NCI-H82 (cell line): ENCODE data around the gene GABRA5.

ENCODE experiments used
- DNase-seq: peaks from one replicate; lab custom pipeline; 2025; lab: John Stamatoyannopoulos, UW

The GABRA5 gene

DNA sequence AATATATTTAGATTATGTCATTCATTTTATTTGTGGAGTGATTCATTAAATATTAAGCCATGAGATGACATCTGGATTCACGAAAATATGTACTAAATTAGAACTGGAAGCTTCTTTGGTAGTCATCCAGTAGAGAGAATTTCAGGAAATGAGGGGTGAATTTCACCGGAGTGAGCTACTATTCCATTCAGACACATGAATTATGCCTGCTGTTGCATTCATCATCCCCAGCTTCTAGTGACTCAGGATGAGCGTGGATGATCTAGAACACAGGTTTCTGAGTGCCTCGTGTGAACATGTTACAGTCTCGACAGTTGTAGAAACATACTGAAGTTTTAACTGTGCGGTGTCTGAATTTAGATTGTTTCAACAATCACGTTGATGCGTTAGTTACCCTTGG lies 61.2 kb downstream of the GABRA5 start:
- no peak for DNase-seq

DNA sequence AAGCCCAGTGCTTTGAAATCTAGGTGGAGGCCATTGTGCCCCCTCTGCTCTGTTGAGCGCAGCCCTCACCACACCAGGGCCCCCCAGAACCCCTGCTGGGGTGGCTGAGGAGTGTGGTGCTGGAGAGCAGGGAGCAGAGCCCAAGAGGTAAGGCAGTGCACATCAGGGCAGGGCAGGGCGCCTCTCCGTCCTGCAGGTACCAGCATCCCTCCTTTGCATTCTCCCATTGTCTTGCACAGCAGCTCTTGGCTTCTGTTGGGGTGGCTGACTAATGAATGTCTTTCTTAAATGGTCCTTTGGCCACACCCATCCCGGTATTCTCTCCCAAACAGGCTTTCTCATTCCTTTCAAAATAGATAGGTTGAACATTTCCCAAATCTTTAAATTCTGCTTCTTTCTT lies 62.7 kb downstream of the GABRA5 start:
- no peak for DNase-seq

DNA sequence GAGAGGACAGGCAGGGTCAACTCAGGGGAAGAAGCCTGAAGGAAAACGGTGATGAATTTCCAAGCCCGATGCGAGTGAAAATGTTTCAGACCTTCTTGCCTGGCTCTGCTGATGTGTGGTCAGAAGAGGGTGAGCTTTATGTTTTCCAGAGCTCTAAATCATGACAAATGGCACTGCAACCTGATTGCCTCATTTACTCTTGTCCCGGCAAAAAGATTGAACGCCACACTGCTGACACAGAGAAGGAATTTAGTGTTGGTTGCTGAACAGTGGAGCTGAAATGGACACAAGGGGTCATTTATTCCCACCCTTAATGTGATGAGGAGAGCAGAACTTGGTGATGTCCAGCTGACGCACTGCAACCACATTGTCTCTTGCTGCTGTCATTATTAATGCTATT lies 68.0 kb downstream of the GABRA5 start:
- no peak for DNase-seq

DNA sequence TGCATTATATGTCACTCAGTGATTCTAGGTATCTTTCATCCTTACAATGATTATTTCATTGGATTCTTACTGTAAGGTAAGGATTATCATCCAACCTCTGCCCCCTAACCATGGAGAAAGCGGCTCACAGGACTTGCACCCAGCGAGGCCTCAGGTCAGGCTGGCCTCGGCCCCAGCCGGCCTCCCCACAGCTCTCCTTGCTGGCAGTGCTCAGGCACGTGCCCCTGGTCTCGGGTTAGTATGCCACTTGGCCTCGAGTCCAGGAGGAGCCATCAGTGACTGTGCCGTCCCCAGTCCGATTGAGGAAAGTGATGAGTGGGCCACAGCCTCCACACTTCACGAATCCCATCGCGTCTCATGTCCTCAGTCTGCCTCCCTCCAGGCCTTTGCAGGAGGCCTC lies 68.5 kb downstream of the GABRA5 start:
- DNase-seq, result no peak

DNA sequence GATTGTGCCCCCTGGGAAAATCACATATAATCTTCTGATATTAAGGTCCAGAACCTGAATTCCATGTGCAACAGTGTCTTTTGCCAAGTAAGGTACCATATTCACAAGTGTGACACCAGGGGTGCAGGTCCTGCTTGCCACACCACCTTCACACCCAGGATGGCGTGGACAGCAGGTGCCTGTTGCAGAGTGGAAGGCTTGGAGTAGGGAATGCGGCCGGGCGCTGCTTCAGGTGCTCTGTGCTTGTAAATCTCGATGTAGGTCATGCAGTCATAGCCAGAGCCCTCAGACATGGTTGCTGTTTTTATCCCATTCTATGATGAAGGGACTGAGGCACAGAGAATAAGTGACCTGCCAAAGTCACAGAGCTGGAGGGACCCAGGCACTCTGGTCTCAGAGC lies 69.6 kb downstream of the GABRA5 start:
- no peak for DNase-seq

DNA sequence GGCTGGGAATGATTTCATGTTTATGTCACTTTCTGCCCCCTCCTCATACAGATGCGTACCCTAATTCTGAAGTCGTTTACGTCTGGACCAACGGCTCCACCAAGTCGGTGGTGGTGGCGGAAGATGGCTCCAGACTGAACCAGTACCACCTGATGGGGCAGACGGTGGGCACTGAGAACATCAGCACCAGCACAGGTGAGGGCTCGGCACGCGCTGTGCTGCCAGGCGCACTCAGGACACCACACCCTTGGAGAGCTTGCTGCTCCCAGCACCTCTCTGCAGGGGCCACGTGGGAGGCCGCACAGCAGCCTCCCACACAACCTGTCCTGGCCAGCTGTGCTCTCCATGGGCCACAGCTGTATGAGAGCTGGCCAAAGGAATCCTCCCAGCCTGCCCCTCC lies 70.3 kb downstream of the GABRA5 start:
- no peak for DNase-seq

DNA sequence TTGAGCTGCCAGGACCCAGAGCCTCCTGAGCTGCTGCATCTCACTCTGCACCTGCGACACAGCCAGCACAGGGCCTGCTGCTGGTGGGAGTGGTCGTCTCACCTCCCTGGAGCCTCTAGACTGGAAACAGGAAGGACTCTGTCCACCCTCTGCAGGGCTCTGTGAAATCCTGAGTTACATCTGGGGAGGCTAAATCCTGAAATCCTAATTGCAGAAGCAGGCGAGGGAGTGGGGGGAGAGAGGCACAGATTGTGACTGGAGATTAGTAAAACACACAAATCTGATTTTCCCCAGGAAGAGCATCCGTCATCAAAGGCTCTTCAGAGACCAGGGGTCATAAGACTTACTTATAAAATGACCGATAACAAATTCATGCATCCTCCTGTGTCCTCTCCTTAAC lies 72.5 kb downstream of the GABRA5 start:
- peak; percentile 80 for DNase-seq

DNA sequence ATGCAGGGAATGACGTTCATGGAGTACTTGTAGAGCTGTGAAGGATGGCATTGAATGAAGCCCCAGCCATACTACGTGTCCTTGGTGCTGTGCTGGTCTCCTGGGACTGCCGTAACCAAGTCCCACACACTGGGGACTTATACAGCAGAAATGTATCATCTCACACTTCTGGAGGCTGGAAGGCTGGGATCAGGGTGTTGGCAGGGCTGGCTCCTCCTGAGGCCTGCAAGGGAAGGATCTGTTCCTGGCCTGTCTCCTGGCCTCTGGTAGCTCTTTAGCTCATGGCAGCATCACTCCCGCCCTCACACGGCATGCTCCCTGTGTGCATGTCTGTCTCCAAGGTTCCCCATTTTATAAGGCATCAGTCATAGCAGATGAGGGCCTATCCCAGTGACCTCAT lies 74.6 kb downstream of the GABRA5 start:
- DNase-seq, result no peak

DNA sequence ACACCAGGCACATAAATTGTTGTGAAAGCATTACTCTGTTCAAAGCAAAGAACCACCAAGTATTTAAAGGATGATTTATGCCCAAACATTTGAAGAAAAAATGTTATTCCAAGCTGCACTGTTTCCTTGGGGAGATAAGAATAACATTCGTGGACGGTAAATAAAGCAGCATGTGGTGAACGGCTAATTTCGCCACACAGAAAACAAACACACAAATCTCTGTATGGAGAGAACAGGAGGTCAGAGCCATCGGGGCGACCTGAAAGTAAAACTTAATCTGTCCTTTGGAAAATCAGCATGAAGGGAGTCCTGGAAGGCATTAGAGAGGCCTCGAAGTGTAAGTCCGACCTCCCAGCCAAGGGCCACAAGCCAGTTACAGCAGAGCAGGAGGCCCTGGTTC lies 77.0 kb downstream of the GABRA5 start:
- DNase-seq, result no peak

DNA sequence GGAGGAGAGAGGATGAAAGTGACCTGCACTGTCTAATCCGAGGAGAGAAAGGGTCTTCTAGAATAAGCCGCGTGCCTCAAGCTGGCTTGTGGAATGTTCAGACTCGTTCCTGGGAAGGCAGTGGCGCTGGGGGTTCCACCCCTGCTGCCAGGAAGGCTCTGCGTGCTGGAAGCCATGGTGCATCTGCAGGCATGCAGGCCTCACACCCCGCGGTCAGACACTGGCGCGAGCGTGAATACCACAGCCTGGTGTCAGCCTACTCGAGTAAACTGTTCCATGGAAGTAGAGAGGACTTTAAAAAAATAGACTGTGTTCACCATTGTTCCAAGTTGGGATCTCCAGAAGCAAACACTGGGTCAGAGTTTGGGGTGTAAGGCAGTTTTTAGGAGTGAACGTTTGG lies 78.2 kb downstream of the GABRA5 start:
- no peak for DNase-seq

DNA sequence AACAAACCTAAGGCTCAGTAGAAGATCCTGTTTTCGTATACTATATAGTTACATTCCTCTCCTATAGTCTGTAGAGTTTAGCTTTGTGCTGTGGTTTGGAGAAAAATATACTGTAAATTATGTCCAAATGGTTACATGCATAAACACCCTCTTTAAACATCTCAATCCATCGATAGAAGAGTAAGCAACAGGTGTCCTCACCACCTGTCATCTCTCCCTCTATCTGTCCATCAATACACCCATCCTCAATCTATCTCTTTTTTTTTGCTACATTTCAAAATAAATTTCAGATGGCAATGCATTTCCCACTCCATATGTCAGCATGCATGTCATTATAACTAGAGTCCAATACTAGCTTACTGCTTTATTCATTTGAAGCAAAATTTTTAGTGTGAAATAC lies 83.1 kb downstream of the GABRA5 start:
- DNase-seq, result no peak

DNA sequence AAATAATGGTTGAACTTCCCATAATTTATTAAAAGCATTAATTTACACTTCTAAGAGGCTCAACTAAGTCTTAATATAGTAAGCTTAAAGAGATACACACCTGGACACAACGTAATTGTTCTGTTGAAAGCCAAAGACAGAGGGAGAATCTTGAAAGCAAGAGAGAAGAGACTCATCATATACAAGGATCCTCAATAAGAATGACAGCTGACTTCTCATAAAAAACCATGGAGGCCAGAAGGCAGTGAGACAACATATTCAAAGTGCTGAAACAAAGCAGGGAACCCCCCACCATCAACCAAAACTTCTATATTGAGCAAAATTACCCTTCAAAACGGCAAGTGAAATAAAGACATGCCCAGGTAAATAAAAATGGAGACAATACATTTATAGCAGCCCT lies 87.5 kb downstream of the GABRA5 start:
- no peak for DNase-seq

DNA sequence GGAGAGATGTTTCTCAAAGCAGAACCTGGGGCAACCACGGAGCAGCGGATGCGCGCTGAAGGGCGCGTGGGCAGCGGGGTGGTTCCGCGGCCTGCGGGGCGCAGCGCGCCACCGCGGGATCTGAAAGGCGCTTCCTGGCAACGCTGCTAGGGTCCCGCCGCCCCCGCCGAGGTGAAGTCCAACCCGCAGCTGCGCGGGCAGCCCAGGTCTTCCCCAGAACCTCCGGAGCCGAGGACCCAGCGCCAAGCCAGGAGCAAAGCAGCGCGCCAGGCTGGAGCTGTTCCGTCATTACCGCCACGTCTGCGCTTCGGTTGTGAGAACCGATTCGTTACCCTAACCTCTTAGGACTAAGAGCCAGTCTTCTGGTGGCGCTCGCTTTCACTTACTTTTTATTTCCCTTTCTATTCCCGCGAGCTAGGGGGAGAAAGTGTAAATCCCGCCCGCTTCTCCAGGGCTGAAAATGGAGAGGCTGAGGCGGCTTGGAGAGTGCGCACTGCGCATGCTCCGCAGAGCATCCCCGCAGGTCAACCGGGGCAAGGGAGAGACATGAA lies 100.9 kb downstream of the GABRA5 start:
- DNase-seq, result no peak

DNA sequence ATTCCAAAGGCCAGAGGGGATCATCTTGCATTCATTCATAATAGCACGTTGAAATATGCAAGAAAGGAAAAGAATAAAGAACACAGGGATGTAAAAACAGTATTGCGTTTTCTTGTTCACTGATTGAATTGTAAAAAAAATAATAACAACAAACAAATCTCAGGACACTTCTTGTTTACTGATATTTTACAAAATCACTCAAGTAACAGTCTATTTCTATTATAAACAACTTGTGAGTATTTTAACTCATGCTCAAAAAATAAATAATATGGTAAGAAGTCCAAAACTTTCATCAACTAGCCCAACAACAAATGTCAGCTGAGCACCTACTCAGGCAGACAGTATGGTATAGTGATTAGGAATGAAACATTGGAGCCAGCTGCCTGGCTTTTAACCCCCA lies 101.9 kb downstream of the GABRA5 start:
- no peak for DNase-seq

DNA sequence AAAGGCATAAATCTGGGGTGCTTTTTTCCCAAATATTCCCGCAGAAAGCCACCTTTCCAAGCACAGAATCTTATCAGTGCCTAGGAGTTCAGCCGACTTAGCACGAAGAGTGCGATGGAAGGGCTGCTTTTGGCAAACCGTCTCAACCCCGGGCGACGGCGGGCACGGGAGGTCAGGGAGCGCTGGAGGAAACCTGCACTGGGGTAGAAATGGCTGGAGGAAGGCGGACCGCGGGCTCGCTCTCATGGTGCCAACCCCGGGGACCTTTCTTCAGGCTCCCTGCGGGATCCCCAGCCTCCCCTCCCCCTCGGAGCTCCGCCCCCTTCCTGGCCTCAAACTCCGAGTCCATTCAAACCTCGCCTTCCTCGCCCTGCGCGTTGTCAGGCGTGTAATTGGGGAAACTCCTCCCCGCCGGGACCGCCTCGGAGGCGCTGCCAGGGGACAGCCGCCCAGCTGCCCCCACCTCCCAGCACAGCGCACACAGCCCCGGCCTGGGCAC lies 103.9 kb downstream of the GABRA5 start, which contains the start of gene GABRG3:
GABRG3 (plus strand) TSS at position 470 of the 499 bp plus-strand sequence.
- DNase-seq, result peak; percentile 58

DNA sequence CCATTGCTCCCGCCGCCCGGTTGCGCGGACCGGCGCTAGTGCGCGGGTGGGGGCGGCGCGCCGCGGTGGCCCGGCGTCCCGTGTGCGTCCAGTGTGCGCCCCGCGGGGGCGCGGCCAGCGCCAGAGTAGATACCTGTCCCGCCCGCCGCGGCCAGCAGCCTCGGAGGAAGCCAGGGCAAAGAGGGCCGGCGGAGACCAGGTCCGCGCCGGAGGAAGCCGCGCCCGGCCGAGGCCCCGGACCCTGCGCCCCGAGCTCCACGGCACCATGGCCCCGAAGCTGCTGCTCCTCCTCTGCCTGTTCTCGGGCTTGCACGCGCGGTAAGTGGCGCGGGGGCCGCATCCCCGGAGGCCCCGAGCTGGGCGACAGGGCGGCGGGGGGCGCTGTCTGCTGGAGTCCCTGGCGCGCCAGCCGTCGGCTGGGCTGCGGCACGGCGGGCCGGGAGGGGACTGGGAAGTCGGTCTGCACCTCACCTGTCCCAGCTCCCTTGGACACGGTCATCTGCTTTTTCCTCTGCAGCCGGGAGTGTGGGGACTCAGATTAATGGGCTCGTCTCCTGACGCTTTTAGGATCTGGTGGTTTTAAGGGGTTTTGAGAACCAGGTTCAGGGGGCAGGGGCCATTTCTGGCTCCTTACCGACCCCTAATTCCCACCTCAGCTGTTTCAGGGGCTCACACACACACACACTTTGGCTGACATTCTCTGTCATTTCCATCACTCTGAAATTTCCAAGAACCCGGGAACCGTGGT lies 104.6 kb downstream of the GABRA5 start:
- peak; percentile 11 for DNase-seq

DNA sequence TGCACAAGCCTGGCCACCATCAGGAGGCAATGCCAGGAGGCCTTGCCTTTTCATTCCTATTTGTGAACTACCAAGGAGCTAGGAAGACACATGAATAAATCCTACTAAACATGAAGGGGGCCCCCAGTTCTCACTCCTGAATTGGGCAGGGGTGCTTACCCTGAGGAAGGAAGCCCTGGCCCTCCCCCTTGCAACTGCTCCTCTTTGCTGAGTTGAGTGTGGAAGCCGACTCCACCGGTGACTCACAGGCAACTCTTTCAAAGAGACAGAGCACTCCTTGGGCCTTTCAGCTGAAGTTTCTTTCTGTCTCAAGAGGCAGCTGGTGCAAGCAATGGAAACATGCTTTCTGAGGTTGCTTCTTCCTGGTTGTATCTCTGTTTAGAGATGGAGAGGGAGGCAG lies 105.8 kb downstream of the GABRA5 start:
- no peak for DNase-seq

DNA sequence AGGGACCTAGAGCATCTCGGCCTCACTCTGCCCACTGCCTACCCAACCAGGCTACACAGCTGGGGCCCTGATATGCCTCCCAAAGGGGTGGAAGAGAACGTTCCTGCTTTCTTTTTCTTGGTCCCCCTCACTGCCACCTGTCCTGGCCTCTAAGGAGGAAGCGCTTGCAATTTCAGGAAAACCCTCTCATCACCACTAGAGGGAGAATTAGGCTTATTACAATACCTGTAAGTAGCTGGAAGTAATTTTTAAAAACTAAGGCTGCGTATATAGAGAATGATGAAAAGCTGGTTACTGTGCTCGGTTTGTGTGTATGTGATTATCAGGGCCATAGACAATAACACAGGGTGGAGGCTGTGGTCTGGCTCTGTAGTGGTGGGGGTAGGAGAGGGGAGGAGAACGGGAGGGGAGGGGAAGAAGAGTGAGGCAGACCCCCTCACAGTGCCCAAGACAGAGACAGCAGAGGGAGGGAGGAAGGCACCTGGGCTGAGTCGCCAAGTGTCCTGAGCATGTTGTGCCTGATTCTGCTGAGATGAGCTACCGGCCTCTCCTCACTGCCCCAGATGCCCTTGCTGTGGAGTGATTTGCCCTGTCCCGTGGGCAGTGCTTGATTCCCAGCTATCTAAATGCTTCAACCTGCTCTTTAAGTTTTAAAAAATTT lies 107.4 kb downstream of the GABRA5 start:
- peak; percentile 73 for DNase-seq

DNA sequence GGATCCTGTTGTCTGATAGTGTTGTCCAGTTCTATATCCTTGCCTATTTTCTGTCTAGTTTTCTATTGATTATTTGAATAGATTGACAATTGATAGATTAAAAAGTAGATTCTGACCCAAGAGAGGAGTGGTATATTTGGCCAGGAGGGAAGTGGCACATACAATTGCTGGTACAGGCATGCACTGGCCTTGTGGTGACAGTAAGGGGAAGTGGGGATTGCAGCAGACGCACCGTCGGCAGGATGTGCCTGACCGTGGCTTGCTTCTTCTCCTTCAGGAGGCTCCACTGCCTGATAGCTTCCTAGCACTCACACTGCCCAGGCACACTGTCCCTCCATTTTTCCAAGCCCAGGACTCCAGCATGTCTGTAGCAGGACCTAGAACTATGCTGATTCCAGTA lies 114.6 kb downstream of the GABRA5 start:
- DNase-seq, result no peak

DNA sequence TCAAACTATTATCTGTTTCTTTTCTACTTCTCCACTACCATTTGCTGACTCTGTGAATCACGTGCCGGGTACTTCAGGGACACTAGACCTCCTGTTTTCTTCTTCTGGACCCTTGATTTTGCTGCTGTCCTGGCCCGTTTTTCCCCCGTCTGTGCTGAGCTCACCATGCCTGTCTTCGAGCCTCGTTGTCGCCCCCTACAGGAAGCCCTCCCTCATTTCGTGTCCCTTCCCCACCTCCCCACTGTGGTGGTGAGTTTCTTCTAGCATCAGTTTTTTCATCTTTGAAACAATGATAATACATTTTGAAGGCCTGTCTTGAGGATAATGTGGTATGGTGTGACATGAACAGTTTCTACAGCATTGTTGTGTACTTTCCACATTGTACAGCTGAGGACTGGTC lies 117.0 kb downstream of the GABRA5 start:
- DNase-seq, result peak; percentile 34

DNA sequence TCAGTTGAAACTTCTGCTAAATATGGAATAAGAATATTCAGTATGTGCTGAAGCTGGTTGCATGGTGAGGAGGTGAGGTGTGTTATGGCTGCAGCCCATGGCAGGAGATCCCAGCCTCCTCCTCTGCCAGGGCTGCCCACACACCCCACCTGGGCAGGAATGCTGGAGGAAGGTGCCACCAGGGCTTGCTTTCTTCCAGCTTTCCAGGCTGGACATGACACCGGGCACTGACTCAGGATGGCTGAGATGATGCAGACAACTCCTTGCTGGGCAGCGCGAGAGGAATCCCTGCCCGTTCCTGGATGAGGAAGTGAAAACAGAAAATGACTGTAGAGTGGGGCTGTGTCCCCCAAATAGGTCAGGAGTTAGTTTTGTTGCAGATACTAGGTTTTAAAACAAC lies 118.2 kb downstream of the GABRA5 start:
- DNase-seq, result no peak

DNA sequence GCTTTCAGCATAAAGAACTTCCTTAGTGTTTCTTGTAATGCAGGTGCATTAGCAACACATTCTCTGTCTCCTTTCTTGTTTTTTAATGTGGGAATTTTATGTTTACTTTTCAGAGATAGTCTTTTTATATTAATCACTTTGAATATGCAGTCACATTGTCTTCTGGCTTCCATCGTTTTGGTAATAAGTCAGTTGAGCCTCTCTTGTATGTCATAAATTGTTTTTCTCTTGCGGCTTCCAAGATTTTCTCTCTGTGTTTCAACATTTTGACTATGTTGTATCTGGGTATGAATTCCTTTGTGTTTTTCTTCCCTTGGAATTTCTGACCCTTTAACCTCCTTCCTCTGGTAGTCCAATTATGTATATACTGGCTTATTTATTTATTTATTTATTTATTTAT lies 129.4 kb downstream of the GABRA5 start:
- DNase-seq, result no peak
